B cell (primary cell): ENCODE measurements around the gene SCAMP3.

Experiments used
- EZH2 ChIP-seq: IDR thresholded peaks from 2 replicates; pipeline ENCODE4 v1.6.1; 2012; ENCODE audit warnings: borderline replicate concordance, low read depth, mild to moderate bottlenecking, moderate library complexity, low read length; ENCODE audit not compliant: insufficient read depth, poor library complexity, severe bottlenecking
- TF ChIP-seq, protein P1 (sequence below): fragments of 200-600 bp; IDR thresholded peaks from one replicate; pipeline ENCODE4 v1.8.0; 2022; ENCODE audit warnings: antibody characterized with exemption, mild to moderate bottlenecking

DNA sequence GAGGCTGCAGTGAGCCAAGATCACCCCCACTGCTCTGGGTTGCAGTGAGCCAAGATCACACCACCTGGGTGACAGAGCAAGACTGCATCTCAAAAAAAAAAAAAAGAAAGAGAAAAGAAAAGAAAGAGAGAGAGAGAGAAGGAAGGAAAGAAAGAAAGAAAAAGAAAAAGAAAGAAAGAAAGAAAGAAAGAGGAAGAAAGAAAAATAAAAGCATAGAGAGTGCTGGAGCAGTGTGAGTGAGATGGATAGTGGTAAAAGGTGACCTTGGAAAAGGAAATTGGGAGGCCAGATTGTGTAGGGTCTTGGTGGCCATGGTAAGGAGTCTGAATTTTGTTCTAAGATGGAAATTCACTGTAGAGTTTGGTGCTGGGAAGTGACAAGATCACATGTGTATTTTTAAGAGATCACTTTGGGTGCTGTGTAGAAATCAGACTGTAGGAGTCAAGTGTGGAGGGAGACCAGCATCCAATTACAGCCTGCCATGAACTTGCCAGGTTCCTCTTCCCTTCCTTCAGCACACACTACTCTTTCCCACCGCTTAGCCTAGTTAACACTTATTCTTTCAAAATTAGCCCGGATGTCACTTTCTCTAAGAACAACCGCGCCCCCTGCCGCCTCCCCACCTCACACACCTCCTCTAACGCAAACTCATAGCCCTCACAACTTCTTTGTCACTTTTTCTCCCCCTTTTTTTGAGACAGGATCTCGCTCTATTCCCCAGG lies 35.8 kb downstream of the SCAMP3 start:
- TF ChIP-seq, protein P1, sequence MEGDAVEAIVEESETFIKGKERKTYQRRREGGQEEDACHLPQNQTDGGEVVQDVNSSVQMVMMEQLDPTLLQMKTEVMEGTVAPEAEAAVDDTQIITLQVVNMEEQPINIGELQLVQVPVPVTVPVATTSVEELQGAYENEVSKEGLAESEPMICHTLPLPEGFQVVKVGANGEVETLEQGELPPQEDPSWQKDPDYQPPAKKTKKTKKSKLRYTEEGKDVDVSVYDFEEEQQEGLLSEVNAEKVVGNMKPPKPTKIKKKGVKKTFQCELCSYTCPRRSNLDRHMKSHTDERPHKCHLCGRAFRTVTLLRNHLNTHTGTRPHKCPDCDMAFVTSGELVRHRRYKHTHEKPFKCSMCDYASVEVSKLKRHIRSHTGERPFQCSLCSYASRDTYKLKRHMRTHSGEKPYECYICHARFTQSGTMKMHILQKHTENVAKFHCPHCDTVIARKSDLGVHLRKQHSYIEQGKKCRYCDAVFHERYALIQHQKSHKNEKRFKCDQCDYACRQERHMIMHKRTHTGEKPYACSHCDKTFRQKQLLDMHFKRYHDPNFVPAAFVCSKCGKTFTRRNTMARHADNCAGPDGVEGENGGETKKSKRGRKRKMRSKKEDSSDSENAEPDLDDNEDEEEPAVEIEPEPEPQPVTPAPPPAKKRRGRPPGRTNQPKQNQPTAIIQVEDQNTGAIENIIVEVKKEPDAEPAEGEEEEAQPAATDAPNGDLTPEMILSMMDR, result peak; percentile 85
- no peak for TF ChIP-seq EZH2
